Measurements from ENCODE around the gene CYP4F12. TPM values are rescaled to one million over a fixed set of nuclear protein-coding genes. Genes with fewer than 3 reads are reported as not detected.

The CYP4F12 gene
- total and polyA plus RNA-seq, 2 of the 8 experiments (the other 6 are each of a cell fraction or from before 2014, with no cell fraction given): not detected

DNA sequence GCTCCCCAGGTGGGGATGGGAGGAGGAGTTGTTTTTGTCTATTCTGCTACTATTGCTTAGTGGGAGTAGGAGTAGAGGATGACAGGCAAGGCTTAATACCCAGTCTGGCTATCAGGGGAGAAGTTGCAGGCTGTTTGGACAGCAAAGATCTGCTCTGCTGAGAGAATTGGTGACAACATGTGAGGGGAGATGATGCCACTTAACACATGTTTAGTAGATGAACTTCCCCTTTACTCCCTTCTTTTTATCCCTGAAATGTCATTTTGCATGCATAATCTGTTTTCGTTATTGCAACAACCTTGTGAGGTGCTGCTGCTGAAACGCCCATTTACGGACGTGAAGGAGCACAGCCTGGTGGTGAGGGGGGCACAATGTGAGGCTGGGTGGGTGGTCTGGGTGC is 3.0 kb upstream of the CYP4F12 start:
- peaks cover 70 to 90% of the 10 kb centered on the region in 2 experiments for H3K9me3 ChIP-seq (ENCODE audit: insufficient read depth in 2 of 2, low read depth in 1 of 2, low read length in 1 of 2)
- 84% methylated on average over 4 of the region's 4 CpGs; no CpG with 5 or more reads in 1 of the 2 experiments for WGBS, 2 experiments (ENCODE audit: extremely low coverage in 1 of 2, insufficient coverage in 1 of 2, insufficient read length in 1 of 2, insufficient replicate concordance in 2 of 2, low coverage in 1 of 2, low lambda C conversion rate in 2 of 2, missing lambda C conversion rate in 1 of 2)
- TF ChIP-seq KDM5A (IDR thresholded peaks at IDR 0.05; ENCODE audit: low read length): no peak
- TF ChIP-seq RFX5 (IDR thresholded peaks at IDR 0.05; ENCODE audit: borderline replicate concordance, low read depth, low read length): no peak
- no peak for TF ChIP-seq TAF7 (optimal IDR thresholded peaks at IDR 0.05; ENCODE audit: borderline replicate concordance, low read depth, low read length)
- no peak for TF ChIP-seq BRCA1 (IDR thresholded peaks at IDR 0.05; ENCODE audit: low read depth, low read length)
- no peak for TF ChIP-seq CREB1 (IDR thresholded peaks at IDR 0.05)
- TF ChIP-seq USF2 (IDR thresholded peaks at IDR 0.05; ENCODE audit: low read length): no peak
- TF ChIP-seq SIRT6 (IDR thresholded peaks at IDR 0.05; ENCODE audit: low read length): no peak
- no peak for TF ChIP-seq POLR2A (IDR thresholded peaks at IDR 0.05; ENCODE audit: control extremely low read depth in 1 of 2, low read depth in 2 of 2, low read length in 2 of 2)
- no peak for TF ChIP-seq BCL11A (IDR thresholded peaks at IDR 0.05; ENCODE audit: low read depth in 2 of 2, low read length in 2 of 2)
- TF ChIP-seq ZNF274 (IDR thresholded peaks at IDR 0.05; ENCODE audit: borderline replicate concordance, extremely low read depth, low read length): no peak
- TF ChIP-seq, protein P1, sequence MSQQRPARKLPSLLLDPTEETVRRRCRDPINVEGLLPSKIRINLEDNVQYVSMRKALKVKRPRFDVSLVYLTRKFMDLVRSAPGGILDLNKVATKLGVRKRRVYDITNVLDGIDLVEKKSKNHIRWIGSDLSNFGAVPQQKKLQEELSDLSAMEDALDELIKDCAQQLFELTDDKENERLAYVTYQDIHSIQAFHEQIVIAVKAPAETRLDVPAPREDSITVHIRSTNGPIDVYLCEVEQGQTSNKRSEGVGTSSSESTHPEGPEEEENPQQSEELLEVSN (IDR thresholded peaks at IDR 0.05): no peak

More for the DNA sequence above, 3.0 kb upstream of the CYP4F12 start:
- no peak overlapping the region for H3K27ac ChIP-seq (ENCODE audit: low read depth, low read length)
- no peaks in the 10 kb centered on the region; the same call in 1 of the 2 replicates for H3K23me2 ChIP-seq (ENCODE audit: low read depth, low read length)
- CTCF ChIA-PET (ENCODE audit: partially characterized antibody): no interaction called here
- H4K5ac ChIP-seq (ENCODE audit: insufficient read length, low read depth, low read length): no peak overlapping the region
- H2BK12ac ChIP-seq (ENCODE audit: low read depth, low read length): no peak overlapping the region
- POLR2A ChIA-PET (ENCODE audit: partially characterized antibody): no interaction called here
- no peak overlapping the region for H3K14ac ChIP-seq (ENCODE audit: insufficient read length)
- no peak overlapping the region for H3K23ac ChIP-seq (ENCODE audit: insufficient read length)
- no peak overlapping the region for H4K8ac ChIP-seq (ENCODE audit: extremely low read depth, insufficient read depth, low read length)
- no peak overlapping the region for H2AK5ac ChIP-seq (ENCODE audit: low read depth, low read length)
- FAIRE-seq (no peak), DNase-seq (ENCODE audit: low read depth in 1 of 2, low spot score in 2 of 2) (no peak)
- no peak overlapping the region for H4K91ac ChIP-seq (replicated peaks; ENCODE audit: insufficient read length, low read length)
- no peaks in the 10 kb centered on the region for H3K36me3 ChIP-seq (ENCODE audit: control insufficient read depth in 2 of 4, insufficient read depth in 4 of 4, low read length in 3 of 4)
- no peaks in the 10 kb centered on the region for H3K79me1 ChIP-seq (ENCODE audit: low read depth, low read length)
- no peaks in the 10 kb centered on the region for H4K20me1 ChIP-seq (replicated peaks in 1 of 2; ENCODE audit: control insufficient read depth in 1 of 2, insufficient read depth in 2 of 2, low read length in 2 of 2)
- no peak overlapping the region for H2BK120ac ChIP-seq (replicated peaks; ENCODE audit: low read depth, low read length)
- no peak overlapping the region for H3K4me3 ChIP-seq (ENCODE audit: extremely low read depth in 1 of 4, insufficient read depth in 2 of 4, low read depth in 3 of 4, low read length in 4 of 4)
- no peak overlapping the region for H3K4ac ChIP-seq (replicated peaks; ENCODE audit: insufficient read length, low read depth, low read length)
- no peaks in the 10 kb centered on the region for H3K4me1 ChIP-seq (replicated peaks in 1 of 4; ENCODE audit: control insufficient read depth in 3 of 4, insufficient read depth in 4 of 4, low read length in 3 of 4)
- no peak overlapping the region for H2BK20ac ChIP-seq (ENCODE audit: low read length)
- H3K27me3 ChIP-seq (replicated peaks in 1 of 4; ENCODE audit: control insufficient read depth in 3 of 4, extremely low read depth in 1 of 4, insufficient read depth in 3 of 4, low read length in 3 of 4): no peaks in the 10 kb centered on the region
- no peak overlapping the region for H3K56ac ChIP-seq (replicated peaks; ENCODE audit: insufficient read length, low read depth, low read length)
- H3K79me2 ChIP-seq (ENCODE audit: control insufficient read depth in 1 of 2, insufficient read depth in 2 of 2, low read length in 2 of 2): no peaks in the 10 kb centered on the region
- H3K9ac ChIP-seq (replicated peaks in 1 of 4; ENCODE audit: extremely low read depth in 1 of 4, low read depth in 3 of 4, low read length in 3 of 4): no peak overlapping the region
- no peak overlapping the region for H3K18ac ChIP-seq (ENCODE audit: extremely low read depth, low read length)
- no peak overlapping the region for H2BK5ac ChIP-seq (ENCODE audit: low read depth, low read length)
- H3K4me2 ChIP-seq (ENCODE audit: insufficient read depth in 1 of 2, low read depth in 2 of 2, low read length in 2 of 2): no peak overlapping the region
- no peak overlapping the region for H2AFZ ChIP-seq (ENCODE audit: low read length)
- no peak overlapping the region for H2BK15ac ChIP-seq (ENCODE audit: low read length)
